HUDEP-2 (cell line): ENCODE data around the gene SETD5.

ENCODE experiments used
- DNase-seq, 76 experiments: peaks; one replicate each; lab custom pipeline; 2025; ENCODE audit not compliant: unreplicated experiment in 76 of 76; lab: John Stamatoyannopoulos, UW

SETD5 gene

DNA sequence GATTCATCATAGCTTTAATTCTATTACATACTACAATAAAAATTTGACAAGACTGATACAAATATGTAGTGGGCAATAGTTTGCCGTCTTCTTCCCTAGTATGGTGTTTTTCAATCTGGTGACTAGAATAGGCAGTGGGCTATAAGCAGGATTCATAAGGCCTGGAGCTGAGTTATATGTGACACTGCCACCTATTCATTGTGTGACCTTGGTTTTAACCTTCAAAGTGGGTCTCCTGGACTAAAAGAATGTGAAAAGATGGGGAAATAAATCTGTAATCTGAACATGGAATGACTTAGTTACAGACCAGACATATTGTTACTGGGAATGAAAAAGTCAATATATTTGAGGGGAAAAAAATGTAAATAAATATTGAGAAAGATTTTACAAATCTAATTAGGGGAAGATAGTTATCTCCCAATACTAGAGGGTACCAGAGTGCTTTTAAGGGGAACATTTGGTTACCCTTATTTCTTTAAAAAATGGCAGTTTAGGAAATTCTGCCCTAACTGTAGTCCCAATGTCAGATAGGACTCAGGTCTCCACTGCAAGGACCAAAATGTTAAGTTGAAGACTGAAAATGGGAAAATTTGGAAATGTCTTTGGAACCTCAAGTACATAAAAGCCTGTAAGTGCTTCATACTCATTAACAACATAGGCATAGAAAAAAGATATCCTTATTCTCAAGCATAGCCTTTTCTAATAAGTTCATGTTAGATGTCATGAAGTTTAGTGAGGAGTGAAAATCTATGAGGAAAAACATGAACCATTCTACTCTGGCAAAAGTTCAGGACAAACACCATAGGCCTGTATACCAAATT lies 10.7 kb upstream of the SETD5 start:
- DNase-seq = no peak

DNA sequence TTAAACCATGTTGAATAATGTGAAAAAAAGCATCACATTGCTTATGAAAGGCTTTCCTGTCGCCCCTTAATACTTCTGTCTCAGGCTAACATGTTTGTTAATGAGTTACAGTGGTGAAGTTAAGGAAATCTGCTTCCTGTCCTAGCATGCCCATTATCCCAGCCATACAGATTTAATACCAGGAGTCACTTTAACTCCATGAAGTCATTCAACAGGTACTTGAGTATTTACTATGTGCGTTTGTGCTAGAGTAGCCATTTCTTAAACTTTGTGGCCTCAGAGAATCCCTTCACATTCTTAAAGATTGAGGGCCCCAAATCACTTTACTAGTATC lies 10.1 kb upstream of the SETD5 start:
- no peak for DNase-seq

DNA sequence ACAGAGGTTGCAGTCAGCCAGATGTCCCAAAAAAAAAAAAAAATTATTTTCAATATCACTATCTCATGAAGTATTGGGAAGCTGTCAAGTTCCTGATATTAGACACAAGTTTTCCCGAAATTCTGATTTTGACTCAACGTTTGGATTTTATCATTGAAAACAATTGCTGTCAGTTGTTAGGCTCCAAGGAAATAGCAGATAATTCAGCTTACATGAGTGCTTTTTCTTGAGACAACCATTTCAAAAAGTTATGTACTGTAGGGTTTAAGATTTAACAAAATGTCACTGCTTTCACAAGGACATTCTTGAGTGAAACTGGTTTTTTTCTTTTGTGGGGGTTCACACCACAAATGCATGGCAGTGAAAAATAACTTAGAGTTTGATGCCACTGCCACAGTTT lies 9.3 kb upstream of the SETD5 start:
- DNase-seq = no peak

DNA sequence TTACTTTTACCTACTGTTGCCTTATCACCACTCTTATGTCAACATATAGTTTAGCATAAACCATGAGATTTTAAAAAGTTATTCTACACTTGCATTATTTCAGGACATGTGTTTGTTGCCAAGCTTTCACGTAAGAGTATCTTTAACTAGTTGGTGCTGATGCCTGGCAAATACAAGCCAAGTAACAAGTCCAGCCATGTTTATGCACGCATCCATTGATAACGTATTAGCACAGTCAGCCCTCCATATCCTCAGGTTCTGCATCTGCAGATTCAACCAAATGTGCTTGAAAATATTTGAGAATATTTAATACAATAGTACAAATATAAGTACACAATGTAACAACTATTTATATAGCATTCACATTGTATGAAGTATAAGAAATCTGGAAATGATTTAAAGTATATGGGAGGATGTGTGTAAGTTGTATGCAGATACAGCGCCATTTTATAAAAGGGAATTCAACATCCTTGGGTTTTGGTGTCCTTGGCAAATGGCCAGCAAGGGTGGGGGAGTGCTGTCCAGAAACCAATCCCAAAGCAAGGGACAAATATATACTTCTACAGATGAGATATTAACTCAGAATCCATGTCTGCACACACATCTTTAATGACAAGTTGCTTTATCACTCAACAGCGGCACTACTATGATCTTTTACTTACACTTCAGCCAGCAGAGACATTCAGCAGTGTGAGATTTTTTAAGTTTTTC lies 8.7 kb upstream of the SETD5 start:
- DNase-seq = peak in 1 of 76 experiments; percentile 5

DNA sequence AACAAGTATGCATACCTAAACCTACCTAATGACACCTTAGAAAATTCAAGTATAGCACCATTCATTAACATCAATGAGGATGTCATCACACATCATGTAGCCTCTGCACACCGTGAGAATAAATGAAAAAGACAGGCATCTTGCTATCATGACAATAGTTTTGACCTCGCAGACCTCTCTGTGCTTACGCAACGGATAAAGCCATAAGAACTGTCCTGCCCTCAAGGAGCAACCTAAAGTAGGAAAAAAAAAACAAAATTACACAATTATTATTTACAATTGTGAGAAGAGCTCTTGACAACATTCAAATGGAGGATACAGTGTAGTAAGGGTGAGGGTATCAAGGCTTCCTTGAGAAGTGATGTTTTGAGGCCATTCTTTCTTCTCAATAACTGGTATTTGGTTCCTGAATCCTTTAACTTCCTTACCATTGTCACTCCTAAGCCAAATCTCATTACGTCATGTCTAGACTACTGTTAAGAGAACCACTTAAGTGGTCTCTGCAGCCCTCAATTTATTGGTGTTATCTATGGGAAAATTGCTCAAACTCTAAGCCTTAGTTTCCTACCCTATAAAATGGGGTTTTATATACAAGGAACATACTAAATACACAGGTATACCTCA lies 7.0 kb upstream of the SETD5 start:
- no peak for DNase-seq

DNA sequence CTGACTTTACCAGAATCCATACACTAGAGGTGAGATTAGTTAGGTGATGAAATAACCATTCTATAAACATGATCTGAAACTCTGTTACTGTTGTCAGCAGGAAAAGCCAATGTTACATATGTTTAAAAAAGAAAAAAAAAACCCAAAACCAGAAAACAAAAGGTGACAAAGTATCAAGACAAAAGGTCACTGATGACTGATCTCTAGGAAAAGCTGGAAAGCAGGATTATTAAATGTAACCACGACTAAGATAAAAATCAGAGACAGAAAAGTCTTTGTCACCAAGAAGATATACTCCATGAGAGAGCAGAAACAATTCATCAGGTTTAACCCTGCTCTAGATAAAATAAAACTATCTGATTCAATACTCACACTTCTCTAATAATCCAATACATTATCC lies 5.4 kb upstream of the SETD5 start:
- DNase-seq = no peak

DNA sequence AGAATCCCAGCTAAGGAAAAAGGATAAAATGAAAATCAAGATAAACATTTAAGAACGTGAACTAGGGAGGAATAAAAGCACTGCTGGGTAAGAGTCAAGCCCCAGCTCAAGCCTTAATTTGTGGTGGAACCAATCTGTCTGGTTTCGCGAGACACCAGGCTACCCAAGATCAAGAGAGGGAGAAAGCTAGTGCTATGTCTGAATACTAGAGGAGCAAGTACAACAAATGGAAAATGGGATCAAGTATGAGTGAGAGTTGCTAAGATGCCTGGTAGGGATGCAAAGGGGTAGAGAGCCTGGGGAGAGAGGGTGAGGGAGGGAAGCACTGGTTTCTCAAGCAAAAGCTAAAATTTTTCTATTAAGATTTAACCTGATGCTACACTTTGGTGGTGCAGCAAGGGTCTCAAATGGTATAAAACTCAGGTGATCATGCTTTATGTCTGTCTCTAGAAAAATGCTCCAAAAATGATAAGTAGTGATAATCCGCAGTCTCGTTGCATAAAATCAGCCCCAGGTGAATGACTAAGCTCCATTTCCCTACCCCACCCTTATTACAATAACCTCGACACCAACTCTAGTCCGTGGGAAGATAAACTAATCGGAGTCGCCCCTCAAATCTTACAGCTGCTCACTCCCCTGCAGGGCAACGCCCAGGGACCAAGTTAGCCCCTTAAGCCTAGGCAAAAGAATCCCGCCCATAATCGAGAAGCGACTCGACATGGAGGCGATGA lies 1.7 kb upstream of the SETD5 start:
- DNase-seq = peak in 1 of 76 experiments; percentile 55

DNA sequence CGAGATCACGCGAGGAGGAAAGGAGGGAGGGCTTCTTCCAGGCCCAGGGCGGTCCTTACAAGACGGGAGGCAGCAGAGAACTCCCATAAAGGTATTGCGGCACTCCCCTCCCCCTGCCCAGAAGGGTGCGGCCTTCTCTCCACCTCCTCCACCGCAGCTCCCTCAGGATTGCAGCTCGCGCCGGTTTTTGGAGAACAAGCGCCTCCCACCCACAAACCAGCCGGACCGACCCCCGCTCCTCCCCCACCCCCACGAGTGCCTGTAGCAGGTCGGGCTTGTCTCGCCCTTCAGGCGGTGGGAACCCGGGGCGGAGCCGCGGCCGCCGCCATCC lies 1.1 kb upstream of the SETD5 start:
- DNase-seq = peak; percentile 48 to 90 (median 83)

DNA sequence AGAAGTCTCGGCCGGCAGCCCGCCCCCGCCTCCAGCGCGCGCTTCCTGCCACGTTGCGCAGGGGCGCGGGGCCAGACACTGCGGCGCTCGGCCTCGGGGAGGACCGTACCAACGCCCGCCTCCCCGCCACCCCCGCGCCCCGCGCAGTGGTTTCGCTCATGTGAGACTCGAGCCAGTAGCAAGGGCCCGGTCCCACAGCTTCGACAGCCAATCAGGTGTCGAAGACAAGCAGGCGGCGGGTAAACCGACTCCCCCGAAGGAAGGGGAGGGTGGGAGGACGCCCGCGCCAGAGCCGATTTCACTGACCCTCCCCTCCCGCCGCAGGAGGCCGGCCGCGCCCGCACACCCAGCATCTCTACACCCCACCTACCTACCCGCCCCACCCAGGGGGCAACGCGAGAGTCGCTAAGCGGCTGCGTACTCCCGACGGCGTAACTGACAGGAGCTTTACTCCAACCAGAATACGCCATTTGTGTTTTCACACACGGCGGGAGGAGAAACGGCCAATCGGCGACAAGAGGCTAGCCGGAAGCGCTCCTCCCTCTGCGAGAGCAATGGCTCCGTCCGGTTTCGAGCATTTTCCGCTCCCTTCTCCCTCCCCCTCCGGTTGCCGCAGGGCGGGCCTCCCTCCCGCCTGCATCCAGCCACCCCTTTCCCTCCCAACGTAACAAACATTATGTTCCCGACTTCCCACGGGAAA lies 633 bp upstream of the SETD5 start:
- peak; percentile 76 to 100 (median 98) for DNase-seq

DNA sequence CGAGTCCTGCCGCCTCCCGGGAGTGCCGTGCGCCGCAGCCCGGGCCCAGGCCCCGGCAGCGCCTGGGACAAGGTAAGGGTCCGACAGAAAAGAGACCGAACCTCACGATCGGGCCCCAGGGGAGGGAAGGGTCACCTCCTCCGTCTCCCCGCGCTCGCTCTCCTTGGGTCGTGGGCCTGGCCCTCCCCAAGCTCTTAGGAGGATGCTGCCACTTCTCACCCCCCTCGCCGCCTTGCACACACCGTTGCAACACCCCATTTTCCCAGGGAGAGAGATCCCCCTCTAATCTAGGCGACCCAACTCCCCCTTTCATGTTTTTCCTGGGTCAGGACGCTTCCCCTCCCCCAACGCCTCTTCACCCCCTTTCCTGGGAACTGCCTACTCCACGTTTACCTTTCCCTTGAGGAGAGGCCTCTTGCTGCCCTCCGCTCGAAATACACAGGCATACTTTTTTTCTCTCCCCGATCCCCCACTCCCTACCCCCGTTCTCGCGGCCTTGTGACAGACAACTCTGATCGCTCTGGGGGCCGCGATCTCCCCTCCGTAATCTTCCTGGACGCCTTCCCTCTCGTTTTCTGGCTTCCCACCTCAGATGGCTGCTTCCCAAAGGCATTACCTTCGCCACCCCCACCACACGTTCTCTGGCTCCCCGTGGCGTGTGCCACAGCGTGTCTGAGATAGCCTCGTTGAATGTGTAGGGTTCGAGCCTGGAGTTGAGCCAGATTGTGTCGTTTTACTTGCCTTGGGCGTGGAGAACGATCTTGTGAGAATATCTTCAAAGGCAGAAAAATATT lies 688 bp downstream of the SETD5 start:
- peak in 64 of 76 experiments; percentile 5 to 65 (median 39) for DNase-seq

DNA sequence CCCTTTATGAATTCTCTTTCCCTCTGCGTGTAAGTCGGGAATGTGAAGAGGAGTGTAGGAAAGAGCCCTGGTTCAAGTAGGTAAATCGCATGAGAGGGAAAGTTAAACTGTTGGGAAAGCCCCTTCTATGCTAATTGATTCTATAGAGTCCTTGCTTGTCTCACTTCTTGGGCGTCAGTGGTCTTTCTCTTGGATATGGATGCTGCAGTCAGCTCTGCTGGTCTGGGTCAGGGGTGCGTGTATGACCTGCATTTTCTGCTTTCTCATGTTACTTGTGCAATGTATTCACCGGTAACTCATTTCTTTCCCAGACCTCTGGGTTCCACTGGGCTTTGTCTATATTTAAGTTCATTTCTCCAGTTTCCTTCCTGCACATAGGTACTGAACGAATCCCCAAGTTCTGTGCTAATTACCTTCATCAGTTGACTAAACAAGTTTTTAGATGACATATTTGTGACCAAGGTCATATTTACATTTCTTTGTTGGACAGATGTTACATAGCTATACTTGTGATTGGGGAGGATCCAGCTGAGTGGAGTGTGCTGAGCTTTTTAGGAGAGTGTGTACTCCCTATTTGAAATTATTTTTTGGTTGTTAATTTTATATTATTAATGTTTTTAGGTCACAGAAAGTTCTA lies 1.4 kb downstream of the SETD5 start:
- DNase-seq = peak in 10 of 76 experiments; percentile 6 to 61 (median 42)

DNA sequence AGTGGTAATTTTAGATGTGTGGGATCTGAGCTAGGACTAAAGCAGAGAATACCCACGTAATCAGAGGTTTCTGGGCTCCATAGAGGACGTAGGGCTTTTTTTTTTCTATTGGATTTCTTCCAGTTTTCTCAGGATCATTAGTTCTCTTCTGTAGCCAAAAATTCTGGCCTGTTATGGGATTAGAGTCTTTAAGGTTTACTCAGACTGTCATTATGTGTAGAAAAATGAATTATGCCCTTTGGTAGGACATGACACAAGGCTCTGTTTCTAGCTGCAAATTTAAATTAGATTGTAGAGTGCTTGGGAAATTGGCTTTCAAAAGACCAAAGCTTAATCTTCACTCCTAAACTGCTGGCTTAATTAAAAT lies 1.9 kb downstream of the SETD5 start:
- DNase-seq = no peak

DNA sequence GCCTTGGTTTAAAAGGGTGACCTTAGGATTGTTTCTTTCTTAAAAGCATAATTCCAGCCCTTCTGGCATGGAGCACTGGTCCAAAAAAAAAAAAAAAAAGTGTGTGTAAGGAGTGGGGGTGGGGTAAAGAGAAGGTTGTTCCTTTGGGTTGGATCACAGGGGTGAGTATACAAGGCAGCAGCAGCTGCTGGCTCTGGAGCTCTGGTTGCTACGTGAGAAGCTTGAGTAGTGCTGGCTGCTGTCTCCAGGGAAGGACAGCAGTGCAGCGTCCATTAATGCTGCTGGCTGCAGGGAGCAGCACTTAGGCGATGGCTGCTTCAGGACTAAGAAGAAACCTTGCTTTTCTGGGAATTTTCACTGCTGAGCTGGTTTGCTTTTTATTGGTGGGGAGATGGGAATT lies 2.3 kb downstream of the SETD5 start:
- DNase-seq = peak in 33 of 76 experiments; percentile 4 to 57 (median 31)

DNA sequence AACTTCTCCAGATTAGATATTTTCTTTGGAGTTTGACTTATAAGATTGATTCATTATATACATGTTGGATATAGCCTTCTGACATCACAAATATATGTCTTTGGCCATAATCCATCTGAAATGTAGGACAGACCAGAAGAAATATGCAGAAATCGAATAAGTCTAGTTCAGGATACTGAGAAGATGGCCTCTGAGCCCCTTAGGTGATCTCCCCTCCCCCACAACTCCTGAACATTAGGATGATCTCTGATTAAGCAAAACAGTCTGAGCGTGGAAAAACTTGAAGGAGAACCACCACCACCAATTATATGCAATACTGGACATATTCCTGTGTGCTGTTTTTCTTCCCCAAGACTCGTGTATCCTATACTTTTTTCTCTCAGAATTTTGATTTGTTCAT lies 3.2 kb downstream of the SETD5 start:
- peak in 1 of 76 experiments; percentile 16 for DNase-seq

DNA sequence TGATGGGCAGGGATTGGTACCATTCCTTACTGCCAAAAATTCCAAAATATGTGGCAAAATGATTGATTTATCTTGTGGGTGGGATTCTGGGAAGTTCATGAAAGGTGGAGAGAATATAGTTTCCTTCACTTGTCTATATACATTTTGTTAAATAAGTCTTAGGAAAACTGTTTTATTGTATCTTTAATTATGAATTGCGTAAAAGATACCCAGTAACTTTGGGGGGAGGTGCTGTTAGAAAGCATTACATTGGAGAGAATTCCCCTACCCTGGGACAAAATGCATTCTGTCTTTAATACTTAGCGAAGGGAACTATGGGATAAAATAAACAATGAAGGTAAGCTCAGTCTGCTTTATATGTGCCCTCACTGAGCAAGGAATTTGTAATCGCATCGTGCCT lies 4.6 kb downstream of the SETD5 start:
- DNase-seq = no peak

DNA sequence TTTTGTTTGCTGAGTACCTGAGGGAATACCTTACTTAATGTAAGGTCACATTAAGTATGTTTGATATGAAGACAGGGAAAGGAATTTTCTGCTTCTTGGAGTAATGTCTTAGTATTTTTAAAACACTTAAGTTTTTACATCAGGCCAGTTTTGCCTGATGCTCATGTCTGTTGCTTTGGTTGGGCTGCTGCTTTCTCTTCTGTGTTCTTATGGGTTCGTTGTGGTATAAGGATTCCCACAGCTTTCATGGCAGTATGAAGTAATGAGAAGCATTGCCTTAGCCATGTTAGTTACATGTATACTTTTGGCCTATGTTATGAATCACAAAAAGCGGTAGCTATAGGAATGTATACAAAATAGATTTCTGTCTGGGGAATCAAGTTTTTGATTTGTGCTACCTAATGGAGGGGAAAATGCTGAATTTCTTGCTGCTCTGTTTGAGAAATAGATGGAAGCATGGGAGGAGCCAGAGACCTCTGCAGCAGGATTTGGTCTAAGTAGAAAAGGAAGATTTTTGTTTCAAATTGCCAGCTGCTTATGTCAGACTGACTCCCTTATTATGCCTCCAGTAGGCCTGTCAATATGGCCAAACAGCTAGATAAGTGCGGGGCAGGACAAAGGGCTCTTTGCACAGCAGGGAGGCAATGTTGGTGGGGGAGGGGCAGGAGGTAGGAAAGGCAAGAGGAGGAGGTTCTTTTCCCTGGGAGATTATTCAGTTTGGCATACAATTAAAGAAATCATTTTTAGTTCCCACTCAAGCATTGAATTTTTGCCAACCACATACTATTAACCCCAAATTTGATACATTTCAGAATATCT lies 5.2 kb downstream of the SETD5 start:
- peak in 33 of 76 experiments; percentile 5 to 69 (median 25) for DNase-seq

DNA sequence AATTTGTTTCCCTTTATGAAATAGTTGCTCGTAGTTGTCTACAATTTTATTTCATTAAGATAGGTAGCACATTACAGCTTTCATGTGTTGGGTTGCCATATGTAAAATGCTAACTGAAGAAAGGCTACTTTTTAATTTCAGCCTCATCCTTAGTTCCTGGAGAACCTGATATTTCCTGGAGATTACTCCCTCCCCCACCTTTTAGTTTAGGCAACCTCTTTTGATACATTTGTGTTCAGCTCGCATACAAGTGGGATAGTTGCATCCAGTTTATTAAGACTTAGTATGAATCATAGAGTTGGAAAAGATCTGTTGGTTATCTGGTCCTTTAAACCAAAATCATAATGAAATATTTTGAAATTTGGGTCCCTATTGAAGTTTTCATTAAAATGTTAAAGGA lies 6.0 kb downstream of the SETD5 start:
- no peak for DNase-seq

DNA sequence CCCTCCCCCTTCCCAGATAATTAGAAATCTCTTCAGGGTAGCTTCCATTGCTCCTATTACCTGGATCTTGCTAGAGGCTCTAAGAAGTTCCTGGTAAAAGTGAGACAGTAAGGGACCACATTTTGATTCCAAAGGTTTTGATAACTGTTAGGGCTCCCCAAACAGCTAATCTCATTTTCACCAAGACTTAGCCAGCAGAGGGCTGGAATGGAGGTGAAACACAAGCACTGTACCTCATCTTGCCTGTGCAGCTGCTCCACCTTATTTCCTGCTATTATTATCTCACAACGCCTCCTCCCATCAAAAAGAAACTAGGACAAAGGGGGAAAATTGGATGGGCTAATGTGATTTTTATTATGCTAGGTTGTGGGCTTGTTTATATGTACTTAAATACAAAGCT lies 7.3 kb downstream of the SETD5 start:
- no peak for DNase-seq

DNA sequence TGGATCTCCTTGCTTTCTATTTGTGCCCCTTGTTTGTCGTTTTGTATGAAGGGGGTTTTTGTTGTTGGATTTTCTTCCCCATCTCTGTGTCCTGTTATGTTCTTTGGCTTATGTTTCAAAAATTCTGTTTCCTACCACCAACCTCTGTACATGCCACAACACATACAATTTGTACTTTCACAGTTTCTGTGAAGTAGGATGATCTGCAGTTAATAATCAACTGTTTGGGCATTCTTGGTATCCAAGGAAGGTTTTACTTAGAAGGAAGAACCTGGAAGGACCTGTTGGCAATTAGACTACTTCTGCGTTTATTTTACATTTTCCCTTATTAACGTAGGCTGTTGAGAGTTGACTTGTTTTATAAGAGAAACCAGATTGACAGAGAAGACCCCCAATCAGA lies 8.3 kb downstream of the SETD5 start:
- DNase-seq = no peak
